DMS153 treated with DMSO at 0.1 percent for 48 hours (cell line): ENCODE measurements around the gene PRAMEF25.
"Not testable (repeated sequence)": the region's sequence is repeated elsewhere in the genome, so short reads cannot be mapped to it uniquely, and the experiment has no call there.

Experiments used
- DNase-seq: peaks from one replicate; lab custom pipeline; 2025; ENCODE audit not compliant: unreplicated experiment; lab: John Stamatoyannopoulos, UW

The PRAMEF25 gene

DNA sequence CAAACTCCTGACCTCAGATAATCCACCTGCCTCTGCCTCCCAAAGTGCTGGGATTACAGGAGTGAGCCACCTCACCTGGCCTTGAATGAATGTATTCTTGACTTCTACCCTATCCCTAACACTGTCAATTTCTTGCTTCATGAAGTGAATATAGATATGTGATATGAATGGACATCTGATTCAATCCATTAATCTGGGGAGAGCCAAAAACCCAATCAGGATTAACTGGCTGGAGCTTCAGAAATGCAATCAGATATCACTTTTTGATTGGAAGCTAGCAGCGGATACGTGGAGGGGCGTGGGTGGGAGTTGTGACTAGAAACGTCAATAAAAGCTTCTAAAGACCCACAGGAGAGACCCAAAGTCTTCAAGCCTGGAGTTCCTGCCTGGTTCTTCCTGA lies at the start of gene PRAMEF25:
PRAMEF25 (plus strand) TSS at position 301 of the 400 bp plus-strand sequence. CDS start 2,920 bp downstream, outside the sequence.
- not testable (repeated sequence) for DNase-seq

GRCh38 chr1:13056475-13056874 lies 14.1 kb upstream of the PRAMEF25 start, which contains the start of gene PRAMEF27:
TSS of gene PRAMEF27 (minus strand) at chr1:13056575. CDS start at chr1:13053659, 2,916 bp downstream.
- DNase-seq: not testable (repeated sequence)

DNA sequence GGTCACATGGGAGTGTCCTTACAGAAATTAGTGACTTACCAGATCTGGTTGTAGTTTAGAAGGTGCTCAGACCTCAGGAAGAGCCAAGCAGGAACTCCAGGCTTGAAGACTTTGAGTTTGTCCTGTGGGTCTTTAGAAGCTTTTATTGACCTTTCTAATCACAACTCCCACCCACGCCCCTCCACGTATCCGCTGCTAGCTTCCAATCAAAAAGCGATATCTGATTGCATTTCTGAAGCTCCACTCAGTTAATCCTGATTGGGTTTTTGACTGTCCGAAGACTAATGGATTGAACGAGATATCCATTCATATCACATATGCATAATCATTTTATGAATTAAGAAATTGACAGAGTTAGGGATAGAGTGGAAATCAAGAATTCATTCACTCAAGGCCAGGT lies 46.2 kb downstream of the PRAMEF25 start, which contains the start of gene HNRNPCL2:
HNRNPCL2 (minus strand) TSS at position 101 of the 400 bp plus-strand sequence. CDS start 454 bp downstream, outside the sequence.
- not testable (repeated sequence) for DNase-seq
